Omental fat pad (tissue), 4 donors: ENCODE measurements around the gene G6PC3. TPM values are rescaled to one million over a fixed set of nuclear protein-coding genes. Genes with fewer than 3 reads are reported as not detected.
"Not testable (repeated sequence)": the region's sequence is repeated elsewhere in the genome, so short reads cannot be mapped to it uniquely, and the experiment has no call there.

Experiments used
- ATAC-seq: fragments of 150-250 bp; one replicate; pipeline ENCODE4 v1.9.1; 2016; ENCODE audit warnings: mild to moderate bottlenecking, moderate library complexity; ENCODE audit not compliant: low FRiP score
- DNase-seq: peaks from one replicate; pipeline ENCODE4 v3.0.0-alpha.2; 2019; ENCODE audit warnings: low spot score
- total RNA-seq, 4 donors: library from RNA; depleted of rRNA; stranded (reverse); fragments of >200 nt; gene quantifications; one replicate each; pipeline ENCODE4 v1.1.0, GENCODE V29; 2016
- TF ChIP-seq, protein P1 (sequence below), 3 donors: fragments of 450-650 bp; IDR thresholded peaks; one replicate each; pipeline ENCODE4 v1.5.1; 2016 to 2017; ENCODE audit warnings: antibody characterized with exemption in 3 of 3, mild to moderate bottlenecking in 3 of 3, moderate library complexity in 2 of 3

G6PC3 gene, protein sequence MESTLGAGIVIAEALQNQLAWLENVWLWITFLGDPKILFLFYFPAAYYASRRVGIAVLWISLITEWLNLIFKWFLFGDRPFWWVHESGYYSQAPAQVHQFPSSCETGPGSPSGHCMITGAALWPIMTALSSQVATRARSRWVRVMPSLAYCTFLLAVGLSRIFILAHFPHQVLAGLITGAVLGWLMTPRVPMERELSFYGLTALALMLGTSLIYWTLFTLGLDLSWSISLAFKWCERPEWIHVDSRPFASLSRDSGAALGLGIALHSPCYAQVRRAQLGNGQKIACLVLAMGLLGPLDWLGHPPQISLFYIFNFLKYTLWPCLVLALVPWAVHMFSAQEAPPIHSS
- 10 to 100 TPM; 30.1 to 58.3 (median 39.0) TPM for total RNA-seq

DNA sequence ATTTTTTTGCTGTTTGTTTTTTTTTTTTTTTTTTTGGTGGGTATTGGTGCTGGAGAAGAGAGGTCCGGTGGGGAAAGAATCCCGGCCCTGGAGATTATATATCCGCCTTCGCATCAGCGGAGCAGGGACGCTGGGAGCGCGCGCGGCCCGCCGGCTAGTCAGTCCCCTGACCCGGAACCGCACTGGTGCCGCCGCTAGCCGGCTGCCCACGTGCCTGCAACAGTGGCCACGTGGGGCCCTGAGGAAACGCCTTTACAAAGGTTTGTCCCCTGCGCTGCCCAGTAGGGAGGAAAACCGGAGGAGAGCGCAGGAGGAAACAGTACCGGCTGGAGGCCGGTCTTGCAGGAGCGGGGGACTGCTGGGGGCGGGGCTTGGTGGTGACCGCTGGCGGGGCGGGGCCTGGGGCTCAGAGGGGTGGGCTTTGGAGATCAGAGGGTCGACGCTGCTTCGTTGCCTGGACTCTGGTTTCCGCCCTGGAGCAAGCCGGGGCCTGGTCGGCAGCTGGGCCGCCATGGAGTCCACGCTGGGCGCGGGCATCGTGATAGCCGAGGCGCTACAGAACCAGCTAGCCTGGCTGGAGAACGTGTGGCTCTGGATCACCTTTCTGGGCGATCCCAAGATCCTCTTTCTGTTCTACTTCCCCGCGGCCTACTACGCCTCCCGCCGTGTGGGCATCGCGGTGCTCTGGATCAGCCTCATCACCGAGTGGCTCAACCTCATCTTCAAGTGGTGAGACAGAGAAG is at the start of gene G6PC3:
Gene G6PC3, plus strand, starts transcription at position 281 of the 743 bp plus-strand sequence. Its CDS starts 231 bp downstream, at position 512.
- TF ChIP-seq, protein P1, sequence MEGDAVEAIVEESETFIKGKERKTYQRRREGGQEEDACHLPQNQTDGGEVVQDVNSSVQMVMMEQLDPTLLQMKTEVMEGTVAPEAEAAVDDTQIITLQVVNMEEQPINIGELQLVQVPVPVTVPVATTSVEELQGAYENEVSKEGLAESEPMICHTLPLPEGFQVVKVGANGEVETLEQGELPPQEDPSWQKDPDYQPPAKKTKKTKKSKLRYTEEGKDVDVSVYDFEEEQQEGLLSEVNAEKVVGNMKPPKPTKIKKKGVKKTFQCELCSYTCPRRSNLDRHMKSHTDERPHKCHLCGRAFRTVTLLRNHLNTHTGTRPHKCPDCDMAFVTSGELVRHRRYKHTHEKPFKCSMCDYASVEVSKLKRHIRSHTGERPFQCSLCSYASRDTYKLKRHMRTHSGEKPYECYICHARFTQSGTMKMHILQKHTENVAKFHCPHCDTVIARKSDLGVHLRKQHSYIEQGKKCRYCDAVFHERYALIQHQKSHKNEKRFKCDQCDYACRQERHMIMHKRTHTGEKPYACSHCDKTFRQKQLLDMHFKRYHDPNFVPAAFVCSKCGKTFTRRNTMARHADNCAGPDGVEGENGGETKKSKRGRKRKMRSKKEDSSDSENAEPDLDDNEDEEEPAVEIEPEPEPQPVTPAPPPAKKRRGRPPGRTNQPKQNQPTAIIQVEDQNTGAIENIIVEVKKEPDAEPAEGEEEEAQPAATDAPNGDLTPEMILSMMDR (IDR thresholded peaks at IDR 0.05) = no peak
- peak; percentile 88 for ATAC-seq
- DNase-seq = peak; percentile 83

DNA sequence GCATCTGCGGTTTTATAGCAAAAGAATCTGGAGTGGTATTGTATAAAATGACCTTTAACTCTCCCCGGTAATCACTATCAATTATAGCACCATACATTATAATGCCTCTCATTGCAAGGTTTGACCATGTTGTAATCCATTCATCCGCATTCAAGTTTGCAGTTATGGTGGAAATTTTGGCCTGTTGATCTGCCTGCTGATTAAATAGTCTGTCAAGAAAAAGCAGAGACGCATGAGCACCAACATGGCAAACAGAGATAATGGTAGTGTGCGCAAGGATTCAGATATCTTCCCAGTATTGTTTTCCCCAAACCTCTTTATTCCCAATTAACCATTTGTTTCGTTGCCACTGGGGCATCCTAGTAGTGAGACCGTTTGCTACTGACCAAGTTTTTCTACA is 49.3 kb upstream of the G6PC3 start:
- ATAC-seq, DNase-seq: not testable (repeated sequence)

DNA sequence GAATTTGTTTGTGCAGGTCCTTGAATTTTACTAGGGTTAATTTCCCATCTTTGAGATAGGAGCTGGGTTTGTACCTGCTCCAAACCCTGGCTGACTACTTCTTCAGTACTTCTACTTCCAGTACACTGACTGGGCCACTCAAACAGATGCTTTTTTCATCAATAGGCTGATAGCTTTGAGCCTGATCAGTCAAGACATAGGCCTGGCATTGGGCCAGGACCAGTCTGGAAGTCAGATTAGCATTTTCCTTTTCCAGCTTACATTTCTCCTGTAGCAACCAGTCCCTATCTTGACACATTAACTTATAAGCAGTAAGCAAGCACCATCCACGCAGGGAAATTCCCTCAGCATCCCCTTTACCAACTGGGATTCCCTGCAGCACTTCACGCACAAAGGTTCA is 48.3 kb upstream of the G6PC3 start:
- ATAC-seq (no peak), DNase-seq (no peak)
- TF ChIP-seq, protein P1 (IDR thresholded peaks at IDR 0.05) = no peak

DNA sequence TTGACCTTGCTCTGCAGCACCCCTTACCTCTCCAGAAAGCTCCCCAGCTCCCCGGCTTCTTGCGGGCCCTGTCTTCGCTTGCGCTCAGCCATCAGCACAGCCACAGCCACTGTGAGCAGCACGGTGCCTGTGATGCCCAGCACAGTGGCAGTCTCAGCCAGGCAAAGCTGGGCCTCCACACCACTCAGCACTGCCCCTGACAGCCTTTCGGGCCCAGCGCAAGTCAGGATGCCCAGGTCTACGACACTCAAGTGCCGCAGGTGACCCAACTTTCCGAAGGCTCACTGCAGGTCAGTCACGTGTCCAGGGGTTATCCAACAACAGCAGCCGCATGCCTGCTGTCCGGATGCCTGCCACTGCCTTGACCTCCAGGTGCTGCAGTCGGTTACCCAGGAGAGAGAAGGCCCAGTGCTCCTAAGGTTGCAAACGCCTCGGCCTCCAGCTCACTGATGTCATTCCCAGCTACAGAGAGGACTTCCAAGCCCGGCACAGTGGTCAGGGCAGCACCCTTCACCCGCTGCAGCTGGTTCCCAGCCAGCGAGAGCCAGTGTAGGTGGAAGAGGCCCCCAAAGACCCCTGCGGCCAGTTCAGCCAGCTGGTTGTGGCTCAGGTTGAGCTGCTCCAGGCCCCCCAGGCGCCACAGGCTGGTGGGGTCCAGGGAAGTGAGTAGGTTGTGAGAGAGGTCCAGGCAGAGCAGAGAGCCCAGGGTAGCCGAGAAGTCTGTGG is 46.8 kb upstream of the G6PC3 start:
- TF ChIP-seq, protein P1 (IDR thresholded peaks at IDR 0.05) = no peak
- no peak for ATAC-seq
- DNase-seq = no peak

DNA sequence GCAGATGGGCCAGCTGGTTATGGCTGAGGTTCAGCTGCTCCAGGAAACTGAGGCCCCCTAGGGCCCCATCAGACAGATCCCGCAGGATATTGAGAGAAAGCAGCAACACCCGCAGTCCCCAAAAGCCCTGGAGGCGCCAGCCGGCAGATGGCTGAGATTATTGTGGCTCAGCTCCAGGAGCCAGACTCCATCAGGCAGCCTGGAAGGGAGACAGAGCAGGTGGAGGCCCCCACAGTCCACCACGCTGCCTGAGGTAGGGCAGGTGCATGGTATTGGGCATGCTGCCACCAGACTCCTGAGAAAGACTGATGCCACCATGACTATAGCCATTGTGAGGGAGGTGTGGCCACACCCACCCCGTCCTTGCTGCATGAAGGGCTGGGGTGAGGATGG is 46.3 kb upstream of the G6PC3 start:
- DNase-seq (no peak), ATAC-seq (no peak)

DNA sequence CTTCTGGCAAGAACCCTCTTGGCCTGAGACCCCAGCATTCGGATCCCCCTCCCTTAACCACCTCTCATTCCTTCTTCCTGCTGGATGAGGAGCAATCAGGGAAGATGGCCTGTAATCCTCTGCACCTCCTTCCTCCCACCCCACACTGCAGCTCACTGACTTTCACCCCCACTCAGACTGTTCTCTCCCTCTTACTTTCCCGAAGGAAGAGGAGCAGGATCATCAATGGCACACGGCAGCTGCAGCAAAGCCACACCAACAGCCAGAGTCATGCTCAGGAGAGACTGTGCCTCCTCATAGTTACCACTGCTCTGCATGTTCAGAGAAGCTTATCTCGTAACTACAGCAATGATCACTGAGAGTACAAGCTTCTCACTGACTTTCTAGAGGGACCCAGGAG is 45.7 kb upstream of the G6PC3 start:
- TF ChIP-seq, protein P1 (IDR thresholded peaks at IDR 0.05) = no peak
- ATAC-seq (no peak), DNase-seq (no peak)

More for the DNA sequence above, 46.3 kb upstream of the G6PC3 start:
- TF ChIP-seq, protein P1 (IDR thresholded peaks at IDR 0.05) = no peak

DNA sequence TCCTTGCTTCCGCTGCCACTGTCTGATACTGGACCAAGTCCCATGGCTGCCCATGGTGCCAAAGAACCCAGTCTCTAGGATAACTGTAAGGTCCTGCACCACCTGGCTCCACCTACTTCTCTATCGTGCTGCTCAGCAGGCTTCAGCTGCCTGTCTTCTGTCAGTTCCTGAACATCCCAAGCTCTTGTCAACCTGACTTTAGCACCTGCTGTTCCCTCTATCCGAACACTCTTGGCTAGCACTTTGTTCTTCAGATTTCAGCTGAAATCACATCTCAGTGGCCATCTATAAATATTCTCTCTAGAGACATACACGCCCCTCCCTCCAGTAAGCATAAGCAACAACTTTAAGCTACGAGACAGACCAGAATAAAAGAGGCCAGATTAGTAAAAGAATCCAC is 40.8 kb upstream of the G6PC3 start:
- no peak for ATAC-seq
- DNase-seq = no peak
- TF ChIP-seq, protein P1 (IDR thresholded peaks at IDR 0.05) = no peak
